Astrocyte (in vitro differentiated cells and primary cell): ENCODE measurements around the gene RAPGEF5. TPM values are rescaled to one million over a fixed set of nuclear protein-coding genes. Genes with fewer than 3 reads are reported as not detected.

Source experiments
- DNase-seq: peaks from one replicate; pipeline ENCODE4 v3.0.0-alpha.2; 2010; ENCODE audit warnings: low read depth
- FAIRE-seq: peaks from 2 replicates; lab custom pipeline; 2011; peaks lifted over from hg19 to GRCh38; lab: Jason Lieb, UNC
- H2AFZ ChIP-seq: 2 replicates; pipeline ENCODE4 v1.6.0; 2012; ENCODE audit warnings: low read depth, low read length, inconsistent platforms
- H3K27ac ChIP-seq: 2 replicates; pipeline ENCODE4 v1.5.1; 2011; ENCODE audit warnings: low read depth, low read length, inconsistent platforms
- H3K27me3 ChIP-seq: 2 replicates; pipeline ENCODE4 v1.6.0; 2011; ENCODE audit warnings: low read length, inconsistent platforms; ENCODE audit not compliant: insufficient read depth
- H3K36me3 ChIP-seq: 2 replicates; pipeline ENCODE4 v1.5.1; 2011; ENCODE audit warnings: low read length, inconsistent platforms; ENCODE audit not compliant: insufficient read depth
- H3K4me1 ChIP-seq: 2 replicates; pipeline ENCODE4 v1.5.1; 2011; ENCODE audit warnings: low read length, inconsistent platforms; ENCODE audit not compliant: insufficient read depth
- H3K4me2 ChIP-seq: 2 replicates; pipeline ENCODE4 v1.6.0; 2012; ENCODE audit warnings: low read length, inconsistent platforms
- H3K4me3 ChIP-seq: 2 replicates; pipeline ENCODE4 v1.5.1; 2011; ENCODE audit warnings: low read depth, mild to moderate bottlenecking, low read length, inconsistent platforms; ENCODE audit not compliant: insufficient read depth
- H3K79me2 ChIP-seq: 2 replicates; pipeline ENCODE4 v1.6.0; 2012; ENCODE audit warnings: mild to moderate bottlenecking, low read length, inconsistent platforms; ENCODE audit not compliant: insufficient read depth
- H3K9ac ChIP-seq: 2 replicates; pipeline ENCODE4 v1.6.0; 2012; ENCODE audit warnings: mild to moderate bottlenecking, low read length, inconsistent platforms
- H3K9me3 ChIP-seq: 2 replicates; pipeline ENCODE4 v1.5.1; 2012; ENCODE audit warnings: low read depth, mild to moderate bottlenecking, low read length, inconsistent platforms; ENCODE audit not compliant: insufficient read depth
- H4K20me1 ChIP-seq: 2 replicates; pipeline ENCODE4 v1.6.0; 2012; ENCODE audit warnings: low read length, inconsistent platforms; ENCODE audit not compliant: insufficient read depth
- H3K27ac Mint-ChIP-seq: one replicate; pipeline ENCODE4 v1.8.0; 2021; ENCODE audit warnings: mild to moderate bottlenecking, mixed read lengths; ENCODE audit not compliant: unreplicated experiment
- H3K27me3 Mint-ChIP-seq: one replicate; pipeline ENCODE4 v1.8.0; 2021; ENCODE audit warnings: low read depth, mixed read lengths; ENCODE audit not compliant: unreplicated experiment
- H3K36me3 Mint-ChIP-seq: one replicate; pipeline ENCODE4 v1.8.0; 2021; ENCODE audit warnings: low read depth, mixed read lengths; ENCODE audit not compliant: unreplicated experiment
- H3K4me1 Mint-ChIP-seq: one replicate; pipeline ENCODE4 v1.8.0; 2021; ENCODE audit warnings: low read depth, mixed read lengths; ENCODE audit not compliant: unreplicated experiment
- H3K4me3 Mint-ChIP-seq: one replicate; pipeline ENCODE4 v1.8.0; 2021; ENCODE audit warnings: mild to moderate bottlenecking, moderate library complexity, mixed read lengths; ENCODE audit not compliant: unreplicated experiment
- H3K9me3 Mint-ChIP-seq: one replicate; pipeline ENCODE4 v1.8.0; 2021; ENCODE audit warnings: mild to moderate bottlenecking, mixed read lengths; ENCODE audit not compliant: unreplicated experiment
- CTCF ChIP-seq: IDR thresholded peaks from 2 replicates; pipeline ENCODE4 v1.5.1; 2011; ENCODE audit warnings: low read depth, mild to moderate bottlenecking, inconsistent platforms, low read length, moderate library complexity; ENCODE audit not compliant: insufficient read depth
- EZH2 ChIP-seq: IDR thresholded peaks from 2 replicates; pipeline ENCODE4 v1.6.1; 2012; ENCODE audit warnings: mild to moderate bottlenecking, low read length, inconsistent platforms; ENCODE audit not compliant: insufficient read depth
- total RNA-seq: library from RNA; stranded (reverse); gene quantifications from 2 replicates; pipeline ENCODE4 v1.2.1, GENCODE V29; 2021

The RAPGEF5 gene
- total RNA-seq, 1 donor from 2014 or later, result 1.0 TPM

DNA sequence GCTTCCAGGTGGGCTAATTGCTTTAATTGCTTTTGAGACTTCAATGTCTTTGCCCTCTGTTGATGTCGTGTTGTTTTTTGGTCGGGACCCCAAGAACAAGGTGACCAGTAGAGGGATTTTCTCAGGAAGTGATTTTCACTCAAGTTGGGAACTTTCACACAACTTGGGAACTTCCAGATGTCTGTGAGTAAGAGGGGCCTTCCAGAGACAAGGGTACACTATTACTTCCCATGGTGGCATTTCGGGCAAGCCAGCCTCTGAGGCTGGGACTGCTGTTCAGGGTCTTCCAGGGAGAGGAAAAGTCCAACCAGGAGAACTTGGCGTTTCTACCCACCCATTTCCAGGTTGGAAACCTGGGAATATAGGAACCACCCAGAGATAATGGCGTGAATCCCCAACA is 241.3 kb downstream of the RAPGEF5 start:
- Mint-ChIP-seq H3K9me3 (peaks cover 2% of the 10 kb centered on the region), H3K4me3 (no peak overlapping the region), H3K4me1 (no peaks in the 10 kb centered on the region), H3K27ac (no peak overlapping the region), H3K36me3 (no peaks in the 10 kb centered on the region), H3K27me3 (peaks cover 8% of the 10 kb centered on the region)
- FAIRE-seq (no peak), DNase-seq (no peak)
- no peak overlapping the region for H2AFZ ChIP-seq
- no peaks in the 10 kb centered on the region for H3K4me1 ChIP-seq
- no peaks in the 10 kb centered on the region for H3K36me3 ChIP-seq
- no peak overlapping the region for H3K27ac ChIP-seq
- no peak overlapping the region for H3K9ac ChIP-seq
- no peak overlapping the region for H3K4me2 ChIP-seq
- H3K27me3 ChIP-seq, result no peaks in the 10 kb centered on the region
- H3K4me3 ChIP-seq, result no peak overlapping the region
- no peaks in the 10 kb centered on the region for H4K20me1 ChIP-seq
- no peak for TF ChIP-seq EZH2
- TF ChIP-seq CTCF, result no peak
- no peaks in the 10 kb centered on the region for H3K79me2 ChIP-seq
- H3K9me3 ChIP-seq, result no peaks in the 10 kb centered on the region

- no peak for TF ChIP-seq EZH2
- no peak for TF ChIP-seq CTCF
- no peaks in the 10 kb centered on the region for H3K9me3 ChIP-seq
- H2AFZ ChIP-seq, result no peak overlapping the region
- DNase-seq, result no peak
- Mint-ChIP-seq H3K36me3 (no peaks in the 10 kb centered on the region), H3K27ac (no peak overlapping the region), H3K9me3 (peaks cover 2% of the 10 kb centered on the region), H3K27me3 (peaks cover 7% of the 10 kb centered on the region), H3K4me3 (no peak overlapping the region), H3K4me1 (no peaks in the 10 kb centered on the region)
- no peak for FAIRE-seq
- H3K4me1 ChIP-seq, result no peaks in the 10 kb centered on the region
- H3K9ac ChIP-seq, result no peak overlapping the region
- H3K79me2 ChIP-seq, result no peaks in the 10 kb centered on the region
- H3K27ac ChIP-seq, result no peak overlapping the region
- H3K36me3 ChIP-seq, result no peaks in the 10 kb centered on the region
- H3K4me2 ChIP-seq, result no peak overlapping the region
- H4K20me1 ChIP-seq, result no peaks in the 10 kb centered on the region
- no peaks in the 10 kb centered on the region for H3K27me3 ChIP-seq
- no peak overlapping the region for H3K4me3 ChIP-seq
Observed at GRCh38 chr7:22114440-22114981, 242.4 kb downstream of the RAPGEF5 start.

GRCh38 chr7:22113041-22113440 is 243.9 kb downstream of the RAPGEF5 start:
- Histone ChIP-seq H2AFZ (no peak overlapping the region), H3K9me3 (no peaks in the 10 kb centered on the region), H3K4me2 (no peak overlapping the region), H3K4me1 (no peaks in the 10 kb centered on the region), H4K20me1 (no peaks in the 10 kb centered on the region), H3K4me3 (no peak overlapping the region), H3K36me3 (no peaks in the 10 kb centered on the region), H3K27me3 (peaks cover 3% of the 10 kb centered on the region), H3K27ac (no peak overlapping the region), H3K9ac (no peak overlapping the region), H3K79me2 (no peaks in the 10 kb centered on the region)
- DNase-seq (no peak), FAIRE-seq (no peak)
- Mint-ChIP-seq H3K4me1 (no peaks in the 10 kb centered on the region), H3K36me3 (no peaks in the 10 kb centered on the region), H3K4me3 (no peak overlapping the region), H3K27ac (no peak overlapping the region), H3K9me3 (no peaks in the 10 kb centered on the region), H3K27me3 (peaks cover 19% of the 10 kb centered on the region)
- TF ChIP-seq CTCF, result no peak
- no peak for TF ChIP-seq EZH2
